ENCODE results near the gene UNCX. TPM values are rescaled to one million over a fixed set of nuclear protein-coding genes. Genes with fewer than 3 reads are reported as not detected.

The UNCX gene
- polyA plus RNA-seq, 3 donors = 7.5 to 15.0 (median 13.5) TPM

DNA sequence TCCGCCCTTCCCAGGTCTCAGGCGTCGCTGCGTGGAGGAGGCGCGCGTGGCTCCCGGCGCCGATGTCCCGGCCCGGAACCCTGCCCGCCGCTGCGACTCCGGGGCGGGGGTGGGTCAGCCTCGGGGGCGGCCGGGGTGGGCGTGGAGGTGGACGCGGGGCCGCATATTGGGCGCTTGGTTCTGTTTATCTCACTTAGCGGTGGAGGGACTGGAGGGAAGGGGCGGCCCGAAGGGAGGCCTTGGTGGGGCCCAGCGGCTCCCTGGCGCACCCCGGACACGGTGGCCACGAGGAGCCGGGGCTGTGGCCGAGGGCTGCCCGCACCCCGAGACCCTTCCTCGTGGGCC, 8.6 kb downstream of the UNCX start:
- no peak for DNase-seq

DNA sequence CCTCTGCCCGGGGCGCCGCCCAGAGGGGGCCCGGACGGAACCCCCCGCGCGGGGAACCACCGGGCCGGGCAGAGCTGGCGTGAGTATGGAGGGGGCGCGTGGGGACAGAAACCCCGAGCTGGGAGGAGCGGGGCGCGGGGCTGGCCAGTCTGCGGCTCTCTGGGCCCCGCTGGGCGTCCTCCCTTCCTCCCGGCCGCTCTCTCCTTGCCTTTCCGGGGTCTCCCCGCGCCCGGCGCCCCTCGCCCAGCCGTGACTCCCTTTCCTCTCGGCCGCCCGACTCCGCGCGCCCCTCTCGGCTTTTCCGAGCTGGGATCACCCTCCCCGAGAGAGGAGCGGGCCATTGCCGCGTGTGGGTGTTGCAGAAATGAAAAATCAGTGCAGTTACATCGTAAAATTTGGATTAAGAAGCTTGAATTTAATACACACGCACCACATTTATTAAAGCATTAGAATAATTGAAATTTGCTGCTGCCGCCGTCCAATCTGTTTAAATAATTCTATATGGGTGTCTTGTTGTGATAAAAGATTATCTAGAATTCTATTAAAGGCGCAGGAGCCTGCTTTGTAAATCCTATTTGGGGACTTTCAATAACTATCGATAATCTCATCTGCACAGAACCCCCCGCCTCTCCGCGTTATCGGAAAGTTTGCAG, 9.1 kb downstream of the UNCX start:
- DNase-seq = no peak

DNA sequence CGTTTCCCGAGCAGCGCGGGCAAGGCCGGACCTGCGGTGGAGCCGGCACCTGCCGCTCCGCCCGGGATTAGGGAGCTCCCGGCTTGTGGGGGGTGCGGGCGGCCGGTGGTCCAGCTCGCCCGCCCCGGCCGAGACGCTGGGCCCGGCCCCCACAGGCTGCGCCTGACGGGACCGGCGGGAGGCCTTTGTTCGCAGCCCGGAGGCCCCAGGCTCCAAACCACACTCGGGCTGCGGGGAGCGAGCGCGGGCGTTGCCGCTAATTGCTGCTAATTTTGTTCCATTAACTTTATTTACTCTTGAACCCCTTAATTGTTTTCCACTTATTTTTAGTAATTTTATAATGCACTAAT, 9.6 kb downstream of the UNCX start:
- no peak for DNase-seq

DNA sequence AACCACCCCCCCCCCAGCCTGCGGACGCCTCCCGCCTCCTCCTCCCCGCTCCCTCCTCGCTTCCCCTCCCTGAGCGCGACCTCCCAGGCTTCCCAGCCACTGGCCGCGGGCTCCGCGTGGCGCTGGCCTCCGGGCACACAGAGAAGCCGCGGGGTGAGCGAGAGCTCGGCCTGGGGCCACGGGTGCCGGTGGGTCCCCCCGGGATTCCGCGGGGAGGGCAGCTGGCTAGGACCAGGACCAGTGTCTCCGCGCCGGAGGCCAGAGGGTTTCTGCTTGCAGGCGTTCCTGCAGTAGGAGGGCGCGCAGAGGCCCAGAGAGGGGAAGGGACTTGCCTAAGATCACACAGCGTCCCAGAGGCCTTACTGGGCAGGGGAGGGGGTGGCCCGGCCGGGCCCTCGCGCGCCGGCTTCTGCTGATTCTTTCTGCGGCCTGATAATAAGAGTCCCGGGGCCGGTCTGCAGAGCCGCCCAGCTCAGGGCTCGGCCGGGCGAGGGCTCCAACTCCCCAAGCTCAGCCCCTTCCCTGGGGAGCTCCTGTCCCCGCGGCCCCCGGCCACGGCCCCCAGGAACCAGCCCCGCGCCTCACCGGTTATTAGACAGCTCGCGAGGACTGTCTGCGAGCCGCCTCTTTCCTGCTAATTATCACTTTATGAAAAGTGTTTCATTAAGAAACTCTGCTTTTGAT, 10.1 kb downstream of the UNCX start:
- no peak for DNase-seq

DNA sequence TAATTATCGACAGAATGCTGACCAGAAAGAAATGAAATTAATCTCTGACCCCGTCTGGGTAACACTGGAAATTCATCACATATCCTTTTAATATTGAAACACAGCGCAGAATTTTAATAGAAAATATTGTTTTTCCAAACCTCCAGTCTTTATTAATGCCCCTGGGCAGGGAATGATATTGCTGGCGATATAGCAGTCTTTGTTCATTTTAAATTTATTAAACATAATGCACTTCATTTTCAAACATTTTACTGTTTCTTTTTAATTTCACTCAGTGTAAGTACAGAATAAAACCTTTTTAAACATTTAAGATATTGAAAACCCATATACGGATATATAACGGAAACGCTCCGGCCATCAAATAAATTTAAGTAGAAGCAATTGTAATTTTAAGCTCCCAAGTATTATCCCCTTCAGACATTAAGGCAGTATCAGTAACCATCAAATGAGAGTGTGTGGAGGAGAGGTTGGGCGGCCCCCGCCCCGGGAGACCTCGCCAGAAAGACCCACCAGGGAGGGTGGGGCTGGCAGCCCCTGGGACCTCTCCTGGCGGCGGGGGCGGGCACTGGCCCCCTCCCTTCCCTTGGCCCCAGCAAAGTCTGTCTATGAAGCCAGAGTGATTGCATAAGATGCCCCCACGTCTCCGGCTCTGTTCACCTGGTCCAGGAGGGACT, 10.8 kb downstream of the UNCX start:
- no peak for DNase-seq

DNA sequence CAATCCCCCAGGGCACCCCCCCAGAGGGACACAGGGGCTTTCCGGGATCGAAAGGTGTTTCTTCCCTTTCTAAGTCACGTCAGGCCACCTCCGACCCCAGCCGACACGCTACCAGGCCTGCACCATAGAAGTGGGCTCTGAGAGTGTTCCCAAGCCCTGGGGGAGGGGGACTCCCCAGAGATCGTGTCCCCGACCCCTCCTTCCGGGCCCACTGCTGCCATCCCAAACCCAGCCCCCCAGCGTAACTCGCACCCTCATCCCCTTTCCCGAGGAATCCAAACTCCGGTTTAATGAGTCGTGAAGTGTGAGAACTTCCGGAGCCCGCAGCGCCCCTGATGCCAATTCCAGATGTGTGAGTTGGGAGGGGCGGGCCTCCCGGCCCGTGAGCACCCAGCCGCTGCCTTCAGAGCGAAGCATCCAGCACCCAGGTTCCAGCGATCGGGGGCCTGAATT, 11.3 kb downstream of the UNCX start:
- DNase-seq = peak; percentile 90

DNA sequence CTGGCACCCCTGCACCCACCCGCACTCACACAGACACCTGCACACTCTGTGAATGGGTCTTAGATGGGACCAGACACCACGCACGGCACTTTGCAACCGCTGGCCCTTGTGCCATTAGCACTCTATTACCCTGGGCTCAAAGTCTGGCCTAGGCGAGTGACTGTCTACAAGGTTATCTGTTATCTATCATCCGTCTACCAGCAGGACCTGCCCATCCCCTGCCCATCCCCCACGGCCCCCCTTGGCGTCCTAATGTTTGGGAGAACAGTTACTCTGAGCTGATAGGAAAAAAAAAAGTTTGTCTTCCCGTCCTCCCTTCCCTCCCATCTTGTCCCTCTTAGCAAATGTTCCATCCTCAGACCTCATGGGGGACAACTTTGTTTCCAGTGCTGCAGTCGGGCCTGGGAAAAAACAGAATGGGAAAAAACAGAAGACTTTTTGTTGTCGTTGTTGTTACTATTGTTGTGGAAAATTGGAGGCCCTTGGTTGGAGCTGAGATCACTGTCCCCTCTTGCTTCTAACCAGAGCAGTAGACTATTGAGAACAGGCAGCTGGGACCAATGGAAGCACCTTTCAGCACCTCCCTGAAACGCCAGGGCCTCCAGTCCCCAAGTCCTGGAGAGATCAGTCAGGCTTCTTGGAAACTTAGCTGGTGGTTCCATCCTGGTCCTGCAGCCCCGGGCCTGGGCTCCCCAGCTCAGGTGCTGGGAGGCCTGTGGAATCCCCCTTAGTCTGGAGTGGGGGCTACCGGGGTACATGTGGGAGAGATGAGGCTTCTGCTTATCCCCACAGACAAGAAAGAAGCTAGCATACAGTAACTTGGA, 12.2 kb downstream of the UNCX start:
- DNase-seq = no peak

DNA sequence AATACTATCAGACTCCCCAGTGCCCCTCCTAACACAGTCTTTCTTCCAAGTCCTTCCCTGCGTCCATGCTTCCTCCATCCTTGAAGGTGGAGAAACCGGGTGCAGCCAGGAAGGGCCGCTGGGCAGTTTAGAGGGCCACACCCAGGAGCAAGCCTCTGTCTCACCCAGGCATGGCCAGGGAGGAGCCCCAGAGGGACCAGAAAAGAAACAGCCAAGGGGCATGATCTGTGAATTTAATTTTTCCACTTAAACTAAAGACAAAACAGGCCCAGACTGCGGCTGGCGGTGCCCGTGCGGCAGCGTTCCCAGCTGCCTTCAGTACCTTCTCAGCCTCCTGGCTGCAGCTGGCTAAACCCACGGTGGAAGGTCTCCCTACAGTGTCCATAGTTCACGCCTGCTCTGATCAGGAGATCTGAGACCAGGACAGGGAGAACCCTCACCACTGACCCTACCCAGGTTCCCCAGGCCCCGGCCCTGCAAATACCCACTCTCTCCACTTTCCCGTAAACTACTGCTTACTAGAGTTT, 12.9 kb downstream of the UNCX start:
- no peak for DNase-seq

DNA sequence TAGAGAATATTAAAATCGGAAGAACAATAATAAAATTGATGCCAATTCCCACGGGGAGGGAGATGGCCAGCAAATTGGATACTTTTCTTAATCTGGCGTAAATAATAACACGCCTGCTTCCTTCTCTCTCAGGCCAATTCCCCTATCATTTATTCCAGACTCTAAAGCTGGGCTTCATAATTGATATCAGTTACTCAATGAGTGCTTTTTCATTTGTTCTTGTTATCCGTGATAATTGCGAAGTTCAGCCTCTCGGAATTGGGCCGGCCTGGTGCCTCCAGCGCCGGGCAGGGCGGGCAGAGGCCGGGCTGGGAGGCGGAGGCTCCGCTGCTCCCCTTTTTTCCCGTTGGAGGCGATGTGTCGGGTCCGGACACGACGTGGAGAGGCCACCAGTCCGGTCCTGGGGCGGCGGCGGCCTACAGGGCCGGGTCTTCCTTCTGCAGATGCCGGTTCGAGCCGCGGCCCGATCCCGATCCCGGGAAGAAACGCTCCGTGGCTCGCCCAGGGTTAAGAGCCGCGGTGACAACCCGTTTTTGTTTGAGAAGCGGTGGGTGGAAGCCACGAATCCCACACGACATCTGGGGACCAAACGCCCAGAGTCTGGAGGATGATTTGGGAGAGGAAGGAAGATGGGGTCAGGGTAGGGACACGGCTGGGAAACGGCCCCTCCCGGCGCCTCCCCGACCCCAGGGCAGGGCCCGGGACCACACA, 13.6 kb downstream of the UNCX start:
- DNase-seq = no peak

DNA sequence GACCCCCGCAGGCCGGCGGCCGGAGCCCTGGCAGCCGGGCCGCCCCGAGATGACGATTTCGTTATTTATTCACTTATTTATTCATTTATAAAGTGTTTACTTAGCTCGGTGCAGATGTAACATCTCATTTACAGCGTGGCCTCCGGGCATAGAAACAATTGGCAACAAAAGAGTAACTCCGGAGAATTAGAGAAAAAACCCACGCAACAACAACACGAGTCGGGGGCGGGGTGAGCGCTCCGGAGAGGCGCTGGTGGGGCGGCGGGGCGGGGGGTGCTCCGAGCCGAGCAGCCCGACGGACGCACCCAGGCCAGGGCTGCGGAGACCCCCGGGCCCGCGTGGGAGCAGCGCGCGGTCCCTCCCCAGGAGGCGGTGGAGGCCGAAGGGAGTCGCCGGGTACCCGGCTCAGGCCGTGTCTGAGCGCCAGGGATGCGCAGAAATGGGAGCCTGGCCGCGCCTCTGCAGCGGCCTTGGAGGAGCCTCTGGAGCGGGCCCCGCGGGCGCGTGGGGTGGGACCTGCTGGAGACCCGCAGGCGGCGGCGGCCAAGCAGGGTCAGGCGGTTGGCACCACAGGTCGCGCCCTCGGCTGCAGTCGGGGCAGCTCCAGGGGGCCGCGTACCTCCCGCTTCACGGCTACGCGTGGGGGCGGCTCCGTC, 14.3 kb downstream of the UNCX start:
- no peak for DNase-seq

DNA sequence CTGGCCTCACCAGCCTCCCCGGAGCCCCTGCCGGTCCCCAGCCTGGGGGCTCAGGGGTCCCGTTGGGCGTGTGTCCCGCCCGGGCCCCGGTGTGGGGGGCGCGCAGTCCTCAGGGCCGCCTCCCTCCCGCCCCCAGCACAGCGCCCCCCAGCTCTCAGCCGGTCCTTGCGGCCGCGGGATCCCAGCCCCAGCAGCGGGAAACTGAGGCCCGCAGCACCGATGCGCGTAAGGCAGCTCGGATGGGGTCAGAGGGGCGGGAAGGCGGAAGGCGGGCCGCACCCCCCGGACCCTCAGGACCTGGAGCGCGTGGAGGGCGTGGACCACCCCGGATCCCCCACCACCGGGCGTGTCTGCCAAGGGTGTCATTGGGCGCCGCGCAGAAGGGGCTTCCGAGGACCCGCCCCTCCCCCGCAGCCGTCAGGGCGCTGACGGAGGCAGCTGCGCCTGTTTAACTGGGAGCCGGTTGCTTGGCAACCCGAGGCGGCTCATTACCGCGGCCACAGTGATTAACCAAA, 14.9 kb downstream of the UNCX start:
- no peak for DNase-seq

DNA sequence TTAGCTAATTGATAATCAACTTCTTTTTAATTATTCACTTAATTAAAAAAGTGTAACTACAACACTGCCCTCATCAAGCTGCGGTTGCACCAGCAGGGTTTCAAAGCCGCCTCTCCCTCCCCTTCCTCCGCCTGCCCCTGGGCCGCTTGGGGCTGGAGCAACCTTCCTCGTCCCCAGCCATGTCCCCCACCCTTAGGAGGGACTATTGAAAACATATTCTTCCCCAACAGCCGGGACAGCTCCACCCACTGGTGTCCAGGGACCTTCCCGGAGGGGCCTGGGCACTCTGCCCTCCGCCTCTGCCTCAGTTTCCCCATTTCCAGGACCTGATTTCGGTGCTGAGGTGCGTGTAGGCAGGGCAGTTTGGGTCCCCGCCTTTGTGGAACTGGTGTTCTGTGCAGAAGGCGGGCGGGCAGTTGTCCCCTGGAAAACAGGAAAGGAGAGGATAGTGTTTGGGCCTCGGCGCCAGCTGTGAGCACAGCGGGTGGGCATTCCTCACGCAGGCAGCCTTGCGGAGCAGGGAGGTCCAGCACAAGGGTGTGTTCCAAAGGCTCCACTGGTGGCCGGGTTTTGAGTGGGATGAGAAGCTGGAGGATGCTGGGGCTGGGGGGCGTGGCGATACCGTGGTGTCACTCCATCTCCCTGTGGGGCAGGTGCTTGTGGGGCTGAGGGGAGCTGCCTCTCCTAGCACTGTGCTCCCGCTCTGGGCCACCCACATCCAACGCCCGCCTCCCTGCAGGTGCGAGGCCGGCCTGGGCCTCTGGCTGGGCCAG, 15.7 kb downstream of the UNCX start:
- no peak for DNase-seq

DNA sequence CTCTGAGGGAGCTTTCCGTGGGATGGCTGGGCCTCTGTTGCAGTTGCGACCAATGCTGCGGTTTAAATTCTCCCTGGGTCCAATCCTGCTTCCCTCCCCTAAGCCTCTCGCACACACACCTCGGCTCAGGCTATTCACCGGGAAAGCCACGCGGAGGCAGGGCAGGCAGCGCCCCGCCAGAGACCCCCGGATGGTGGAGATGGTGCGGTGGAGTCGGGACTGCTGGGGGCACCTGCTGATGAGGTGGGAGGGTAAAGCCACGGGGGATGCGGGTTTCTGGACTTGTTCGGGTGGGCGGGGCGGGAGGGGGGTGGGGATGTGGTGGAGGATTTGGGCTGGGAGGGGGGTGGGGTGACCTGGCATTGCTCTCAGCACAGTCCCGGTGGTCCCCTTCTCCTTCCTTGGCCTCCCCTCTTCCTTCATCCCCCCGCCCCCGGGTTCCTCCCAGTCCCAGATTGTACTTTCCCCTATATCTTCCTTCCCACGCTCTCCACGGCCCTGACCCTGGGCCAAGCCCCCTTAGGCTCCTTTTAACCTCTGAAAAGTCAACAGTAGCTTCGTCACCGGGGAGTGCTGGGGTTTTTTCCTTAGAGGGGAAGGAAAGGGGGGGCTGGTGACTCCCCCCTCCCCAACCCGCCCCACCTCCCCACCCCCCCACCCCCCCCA, 16.4 kb downstream of the UNCX start:
- DNase-seq = no peak

DNA sequence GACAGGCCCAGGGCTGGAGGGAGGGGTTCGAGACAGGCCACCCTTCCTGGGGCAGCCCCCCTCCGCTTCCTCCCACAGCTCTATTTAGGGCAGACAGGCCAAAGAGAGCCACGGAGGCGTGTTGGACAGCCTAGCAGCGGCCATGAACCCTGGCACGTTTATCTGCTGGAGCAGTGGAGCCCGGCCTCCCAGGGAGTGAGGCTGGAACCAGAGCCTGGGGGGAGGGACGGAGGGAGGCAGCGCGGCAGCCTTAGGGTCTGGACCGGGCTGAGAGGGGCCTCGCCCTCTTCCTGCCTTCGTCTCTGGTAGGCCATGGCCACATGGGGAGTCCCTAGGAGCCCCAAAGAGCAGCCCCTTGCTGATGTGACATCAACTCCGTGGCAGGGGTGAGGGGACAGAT, 17.1 kb downstream of the UNCX start:
- no peak for DNase-seq

DNA sequence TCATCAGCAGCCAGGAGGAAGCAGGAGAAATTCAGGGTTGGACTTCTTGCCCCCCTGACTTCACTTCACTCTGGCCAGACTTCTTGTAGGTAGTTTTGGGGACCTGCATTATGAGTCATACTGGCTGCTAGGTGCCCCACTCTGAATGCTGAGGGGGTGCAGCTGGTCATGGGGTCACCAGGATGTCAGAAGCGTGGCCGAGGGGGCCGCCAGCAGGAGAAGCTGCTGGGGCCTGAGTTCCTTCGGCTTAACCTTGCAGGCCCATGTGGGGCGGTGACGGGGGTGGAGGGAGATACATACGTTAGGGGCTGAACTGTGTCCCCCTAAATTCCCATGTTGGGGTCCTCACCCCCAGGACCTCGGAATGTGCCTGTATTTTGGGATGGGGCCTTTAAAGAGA, 18.2 kb downstream of the UNCX start:
- no peak for DNase-seq

DNA sequence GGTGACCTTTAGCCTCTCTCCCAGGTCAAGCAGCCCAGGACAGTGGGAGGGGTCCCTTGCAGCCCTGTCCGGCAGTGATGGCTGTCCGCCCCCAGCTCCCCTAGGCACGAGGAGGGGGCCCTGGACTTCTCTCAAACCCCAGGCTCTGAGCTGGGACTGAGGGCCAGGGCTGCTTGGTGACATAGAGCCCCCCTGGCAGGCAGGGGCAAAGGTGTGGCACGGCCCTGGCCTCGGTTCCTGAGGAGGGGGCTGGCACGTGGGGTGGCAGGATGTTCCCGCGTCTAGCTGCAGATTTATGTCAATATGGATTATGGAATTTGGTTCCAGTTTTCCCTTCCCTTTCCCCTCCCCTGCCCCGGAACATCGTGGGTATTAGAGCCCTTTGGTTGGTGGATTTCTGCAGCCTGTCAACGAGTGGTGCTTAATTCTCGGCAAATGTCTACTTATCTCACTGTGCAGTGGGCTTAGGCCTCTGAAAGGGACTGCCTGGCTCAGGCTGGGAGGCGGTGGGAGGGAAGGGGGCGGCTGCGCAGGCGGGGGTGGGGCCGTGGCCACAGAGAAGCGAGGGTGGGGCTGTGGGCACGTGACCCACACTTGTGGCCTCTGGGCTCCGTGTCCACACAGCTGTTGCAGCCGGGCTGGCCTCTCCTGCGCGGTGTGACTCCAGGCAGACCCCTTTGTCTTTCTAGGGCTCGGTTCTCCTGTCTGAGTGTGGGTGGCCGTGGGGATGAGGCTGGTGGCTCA, 19.3 kb downstream of the UNCX start:
- no peak for DNase-seq

DNA sequence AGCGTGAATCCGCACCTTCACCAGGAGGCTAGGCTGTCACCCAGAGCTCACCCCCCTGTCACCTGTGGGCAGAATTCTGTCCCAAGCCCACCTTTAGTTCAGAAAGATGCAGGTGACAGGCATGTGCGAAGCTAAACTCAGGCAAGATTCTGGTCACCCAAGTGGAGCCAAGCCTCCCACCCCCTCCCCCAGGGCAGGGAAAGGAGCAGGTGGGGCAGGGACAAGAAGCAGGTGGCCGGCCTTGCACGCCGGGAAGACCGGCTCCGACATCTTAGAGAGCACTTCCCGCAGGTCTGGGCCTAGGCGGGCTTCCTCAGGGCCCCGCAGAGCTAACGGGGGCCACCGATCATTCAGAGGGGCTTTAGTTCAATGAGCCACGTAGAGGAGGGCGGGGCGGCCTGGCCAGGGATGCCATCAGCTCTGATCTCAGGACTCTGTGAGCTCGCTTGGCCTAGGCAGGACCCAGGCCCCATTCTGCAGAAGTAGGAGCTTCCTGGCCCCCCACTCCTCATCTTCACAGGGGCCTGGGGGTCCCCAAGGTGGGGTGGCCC, 19.9 kb downstream of the UNCX start:
- no peak for DNase-seq

DNA sequence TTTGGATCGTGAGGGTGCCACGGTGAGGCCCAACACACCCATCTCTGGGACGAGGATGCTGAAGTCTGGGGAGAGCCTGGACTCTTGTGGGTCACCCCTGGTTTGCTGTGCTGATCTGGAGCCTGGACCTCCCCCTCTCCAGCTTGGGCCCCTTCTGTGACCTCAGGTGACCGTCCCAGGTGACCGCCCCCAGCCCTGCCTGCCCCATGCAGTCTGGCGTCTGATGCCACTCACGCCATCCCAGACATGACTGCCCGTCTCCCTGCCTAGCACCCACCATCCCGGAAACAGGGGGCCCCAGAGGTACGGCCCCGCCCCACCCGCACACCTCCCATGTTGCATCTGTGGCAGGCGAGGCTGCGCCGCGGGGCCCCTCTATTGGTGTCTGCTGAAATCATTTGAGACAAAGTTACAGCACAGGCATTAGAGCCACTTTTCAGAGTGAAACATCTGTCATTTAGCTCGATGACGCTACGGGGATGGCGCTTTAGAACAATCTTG, 21.1 kb downstream of the UNCX start:
- DNase-seq = no peak
